GM12878 (cell line): Measurements from ENCODE around the gene COL27A1. TPM values are rescaled to one million over a fixed set of nuclear protein-coding genes. Genes with fewer than 3 reads are reported as not detected.

Experiments
- EP300 ChIP-seq, 2 experiments: fragments of 150-350 bp in 1 of 2; IDR thresholded peaks; 2 replicates each; pipeline ENCODE4 v1.6.1; 2011 to 2012; ENCODE audit warnings: low read depth in 2 of 2, low read length in 2 of 2, borderline replicate concordance in 1 of 2, improper control_type of control experiment in 1 of 2, inconsistent platforms in 1 of 2; ENCODE audit not compliant: control insufficient read depth in 1 of 2
- HCFC1 ChIP-seq: fragments of 150-350 bp; IDR thresholded peaks from 2 replicates; pipeline ENCODE4 v1.6.1; 2014; ENCODE audit warnings: low read length
- HDAC6 ChIP-seq: fragments of 200-600 bp; sonication (generic); IDR thresholded peaks from one replicate; pipeline ENCODE4 v1.8.0; 2017; ENCODE audit warnings: antibody characterized with exemption; ENCODE audit not compliant: unreplicated experiment
- IRF4 ChIP-seq: IDR thresholded peaks from 2 replicates; pipeline ENCODE4 v1.6.1; 2011; ENCODE audit warnings: low read depth, low read length
- JUND ChIP-seq: IDR thresholded peaks from 2 replicates; pipeline ENCODE4 v1.6.1; 2012; ENCODE audit warnings: low read depth, mild to moderate bottlenecking, low read length, improper control_type of control experiment, moderate library complexity
- NRF1 ChIP-seq: conservative IDR thresholded peaks from 2 replicates; pipeline ENCODE4 v1.6.1; 2011; ENCODE audit warnings: mild to moderate bottlenecking, low read depth, low read length, improper control_type of control experiment
- PKNOX1 ChIP-seq: fragments of 450-650 bp; IDR thresholded peaks from 2 replicates; pipeline ENCODE4 v1.6.1; 2016; ENCODE audit warnings: mild to moderate bottlenecking
- SREBF2 ChIP-seq: IDR thresholded peaks from 2 replicates; pipeline ENCODE4 v1.6.1; 2012; ENCODE audit warnings: mild to moderate bottlenecking, low read length
- TAF1 ChIP-seq: IDR thresholded peaks from 2 replicates; pipeline ENCODE4 v1.6.1; 2011; ENCODE audit warnings: mild to moderate bottlenecking, low read depth, low read length, borderline replicate concordance
- ZBTB40 ChIP-seq: fragments of 450-650 bp; IDR thresholded peaks from 2 replicates; pipeline ENCODE4 v1.6.1; 2016; ENCODE audit warnings: mild to moderate bottlenecking, moderate library complexity, borderline replicate concordance
- ZNF207 ChIP-seq: fragments of 450-650 bp; IDR thresholded peaks from 2 replicates; pipeline ENCODE4 v1.6.1; 2014; ENCODE audit warnings: antibody characterized with exemption, mild to moderate bottlenecking, borderline replicate concordance
- ZNF687 ChIP-seq: fragments of 450-650 bp; IDR thresholded peaks from 2 replicates; pipeline ENCODE4 v1.6.1; 2017; ENCODE audit warnings: mild to moderate bottlenecking, moderate library complexity
- polyA plus RNA-seq, 11 experiments: library from polyadenylated mRNA; depleted of rRNA in 4 of 11; unstranded in 6 of 11; stranded (reverse) in 5 of 11; fragments of >200 nt; fragmentation: Nextera tagmentation in 4 of 11; fragmentation: Illumina TruSeq in 1 of 11; extraction: Ambion mirVana in 4 of 11; extraction: Trizol in 1 of 11; gene quantifications; 1 replicate in 1 of 11; 2 replicates in 10 of 11; pipeline versions ENCODE4 v1.2.1 to v1.2.3, GENCODE V29; 2011 to 2016; ENCODE audit warnings: inconsistent platforms in 2 of 11, missing spikeins in 2 of 11, low read depth in 1 of 11
- total RNA-seq, 4 experiments: library from RNA; depleted of rRNA in 3 of 4; stranded (reverse); fragments of >200 nt in 3 of 4; fragmentation: Illumina TruSeq in 1 of 4; extraction: Trizol in 1 of 4; gene quantifications; 2 replicates each; pipeline versions ENCODE4 v1.2.1 to v1.2.3, GENCODE V29; 2013 to 2021
- TF ChIP-seq, protein P1 (sequence below): IDR thresholded peaks from 2 replicates; pipeline ENCODE4 v1.6.1; 2012; ENCODE audit warnings: low read depth, low read length, improper control_type of control experiment
- TF ChIP-seq, protein P2 (sequence below): IDR thresholded peaks from 2 replicates; pipeline ENCODE4 v1.6.1; 2012; ENCODE audit warnings: low read length, inconsistent platforms

COL27A1 gene
- total and polyA plus RNA-seq, 10 of the 15 experiments (the other 5 are each of a cell fraction or from before 2014, with no cell fraction given) = 0.10 TPM; not detected in 9

DNA sequence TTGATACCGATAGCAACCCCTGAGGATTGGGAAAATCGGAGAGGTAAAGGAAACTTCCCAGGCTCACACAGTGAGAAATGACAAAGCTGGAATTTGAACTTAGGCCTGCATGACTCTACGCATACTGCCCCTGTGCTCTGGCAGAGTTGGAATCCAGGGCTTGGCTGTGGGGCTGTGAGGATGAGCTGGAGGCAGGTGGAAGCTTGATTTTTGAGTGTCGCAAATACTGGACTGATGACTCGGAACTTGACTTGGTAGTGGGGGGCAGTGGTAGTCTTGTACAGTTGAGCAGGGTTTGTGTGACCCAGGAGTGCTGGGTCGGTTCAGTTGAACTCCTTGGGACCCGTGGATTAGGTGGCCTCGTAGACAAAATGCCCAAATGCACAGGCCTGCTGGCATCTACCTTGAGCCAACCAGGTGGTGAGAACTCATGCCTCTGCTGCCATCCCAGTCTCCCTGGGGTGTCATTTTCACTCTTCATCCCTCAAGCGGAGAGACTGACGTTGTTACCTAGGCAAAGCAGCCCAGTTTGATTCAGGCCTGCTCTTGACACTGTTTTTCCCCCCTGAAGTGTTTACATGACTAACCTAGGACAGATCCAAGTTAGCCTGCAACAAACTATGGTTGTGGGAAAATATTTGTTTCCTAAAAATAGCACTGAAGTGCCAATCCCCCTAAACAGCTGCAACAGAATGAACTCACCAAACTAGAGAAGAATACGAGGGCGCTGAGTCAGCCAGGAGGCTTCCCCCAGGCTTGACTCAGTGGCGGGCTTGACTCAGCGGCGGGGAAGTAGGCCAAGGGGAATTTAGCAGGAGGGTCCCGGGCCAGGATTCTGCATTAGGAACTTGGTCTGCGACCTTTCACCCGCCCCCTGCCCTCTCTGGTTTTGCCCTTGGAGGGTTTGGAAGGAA lies 121.8 kb downstream of the COL27A1 start (continued):
- TF ChIP-seq ZBTB40 (no peak), ZNF687 (no peak), PKNOX1 (no peak), ZNF207 (no peak), TAF1 (no peak), IRF4 (no peak), HCFC1 (no peak), SREBF2 (no peak), JUND (no peak), NRF1 (no peak), EP300 (IDR thresholded peaks at IDR 0.05; ENCODE audit: borderline replicate concordance in 1 of 2, control insufficient read depth in 1 of 2, low read depth in 2 of 2, low read length in 2 of 2) (no peak), HDAC6 (no peak)
- TF ChIP-seq, protein P1, sequence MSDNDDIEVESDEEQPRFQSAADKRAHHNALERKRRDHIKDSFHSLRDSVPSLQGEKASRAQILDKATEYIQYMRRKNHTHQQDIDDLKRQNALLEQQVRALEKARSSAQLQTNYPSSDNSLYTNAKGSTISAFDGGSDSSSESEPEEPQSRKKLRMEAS = no peak
- TF ChIP-seq, protein P2, sequence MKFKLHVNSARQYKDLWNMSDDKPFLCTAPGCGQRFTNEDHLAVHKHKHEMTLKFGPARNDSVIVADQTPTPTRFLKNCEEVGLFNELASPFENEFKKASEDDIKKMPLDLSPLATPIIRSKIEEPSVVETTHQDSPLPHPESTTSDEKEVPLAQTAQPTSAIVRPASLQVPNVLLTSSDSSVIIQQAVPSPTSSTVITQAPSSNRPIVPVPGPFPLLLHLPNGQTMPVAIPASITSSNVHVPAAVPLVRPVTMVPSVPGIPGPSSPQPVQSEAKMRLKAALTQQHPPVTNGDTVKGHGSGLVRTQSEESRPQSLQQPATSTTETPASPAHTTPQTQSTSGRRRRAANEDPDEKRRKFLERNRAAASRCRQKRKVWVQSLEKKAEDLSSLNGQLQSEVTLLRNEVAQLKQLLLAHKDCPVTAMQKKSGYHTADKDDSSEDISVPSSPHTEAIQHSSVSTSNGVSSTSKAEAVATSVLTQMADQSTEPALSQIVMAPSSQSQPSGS = no peak
